ENCODE measurements around the gene PLN. TPM values are rescaled to one million over a fixed set of nuclear protein-coding genes. Genes with fewer than 3 reads are reported as not detected.

The PLN gene
- polyA plus RNA-seq, 3 donors: 0.28 TPM; not detected in 2

GRCh38 chr6:118579786-118580185, 31.7 kb downstream of the PLN start:
- intact Hi-C loops (cut with micrococcal nuclease): loop anchor here in 1 of 2 donors (10.0 kb wide), 2 partner anchors 605 to 1135 kb away; no protein-coding TSS in a partner anchor
- H3K9me3 ChIP-seq (replicated peaks in 1 of 2; ENCODE audit: control insufficient read depth in 1 of 2, insufficient read depth in 1 of 2, low read length in 2 of 2): peaks cover 41 to 54% of the 10 kb centered on the region in 2 donors
- peaks cover 29 to 57% (median 46%) of the 10 kb centered on the region in 7 donors for H3K9me3 Mint-ChIP-seq

GRCh38 chr6:118580585-118581419, 32.7 kb downstream of the PLN start:
- intact Hi-C loops (cut with micrococcal nuclease): loop anchor here in 1 of 2 donors (10.0 kb wide), 1 partner anchor 1136 kb away; no protein-coding TSS in a partner anchor
- H3K27ac ChIP-seq (ENCODE audit: low read depth in 1 of 2, low read length in 2 of 2): peak overlapping the region; percentile 47 to 82
- no peaks in the 10 kb centered on the region for H3K27me3 ChIP-seq (ENCODE audit: control insufficient read depth in 2 of 2, insufficient read depth in 2 of 2, low read length in 2 of 2)
- peaks cover 33 to 43% of the 10 kb centered on the region in 2 donors for H3K9me3 ChIP-seq (replicated peaks in 1 of 2; ENCODE audit: control insufficient read depth in 1 of 2, insufficient read depth in 1 of 2, low read length in 2 of 2)
- DNase-seq: peak; percentile 44 to 71 (median 69)
- H3K9ac ChIP-seq (ENCODE audit: insufficient read depth, low read length, poor library complexity, severe bottlenecking): no peak overlapping the region
- Mint-ChIP-seq H3K4me1 (peaks cover 34% of the 10 kb centered on the region), H3K36me3 (peaks cover 25 to 34% of the 10 kb centered on the region in 2 donors), H3K27ac (peak overlapping the region; percentile 79 to 94 (median 91)), H3K27me3 (ENCODE audit: low read depth in 3 of 3) (no peaks in the 10 kb centered on the region), H3K9me3 (peaks cover 21 to 47% (median 36%) of the 10 kb centered on the region in 7 donors), H3K4me3 (peak overlapping the region in 1 of 2 donors; percentile 72)
- H3K4me1 ChIP-seq (ENCODE audit: control insufficient read depth in 1 of 2, insufficient read depth in 2 of 2, low read length in 2 of 2): peaks cover 28 to 33% of the 10 kb centered on the region in 2 donors
- peak overlapping the region; percentile 22 for H3K4me2 ChIP-seq (replicated peaks; ENCODE audit: extremely low read depth, low read length, poor library complexity, severe bottlenecking)
- H3K79me2 ChIP-seq (ENCODE audit: insufficient read depth, low read length): peaks cover 47% of the 10 kb centered on the region
- TF ChIP-seq, protein P1, sequence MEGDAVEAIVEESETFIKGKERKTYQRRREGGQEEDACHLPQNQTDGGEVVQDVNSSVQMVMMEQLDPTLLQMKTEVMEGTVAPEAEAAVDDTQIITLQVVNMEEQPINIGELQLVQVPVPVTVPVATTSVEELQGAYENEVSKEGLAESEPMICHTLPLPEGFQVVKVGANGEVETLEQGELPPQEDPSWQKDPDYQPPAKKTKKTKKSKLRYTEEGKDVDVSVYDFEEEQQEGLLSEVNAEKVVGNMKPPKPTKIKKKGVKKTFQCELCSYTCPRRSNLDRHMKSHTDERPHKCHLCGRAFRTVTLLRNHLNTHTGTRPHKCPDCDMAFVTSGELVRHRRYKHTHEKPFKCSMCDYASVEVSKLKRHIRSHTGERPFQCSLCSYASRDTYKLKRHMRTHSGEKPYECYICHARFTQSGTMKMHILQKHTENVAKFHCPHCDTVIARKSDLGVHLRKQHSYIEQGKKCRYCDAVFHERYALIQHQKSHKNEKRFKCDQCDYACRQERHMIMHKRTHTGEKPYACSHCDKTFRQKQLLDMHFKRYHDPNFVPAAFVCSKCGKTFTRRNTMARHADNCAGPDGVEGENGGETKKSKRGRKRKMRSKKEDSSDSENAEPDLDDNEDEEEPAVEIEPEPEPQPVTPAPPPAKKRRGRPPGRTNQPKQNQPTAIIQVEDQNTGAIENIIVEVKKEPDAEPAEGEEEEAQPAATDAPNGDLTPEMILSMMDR (IDR thresholded peaks at IDR 0.05): peak; percentile 83
- no peak overlapping the region for H3K4me3 ChIP-seq (replicated peaks in 1 of 3; ENCODE audit: low read depth in 2 of 3, low read length in 3 of 3)
- WGBS (ENCODE audit: insufficient coverage): 71% methylated on average over 6 of the region's 10 CpGs
- H3K36me3 ChIP-seq (replicated peaks in 1 of 2; ENCODE audit: control insufficient read depth in 1 of 2, insufficient read depth in 2 of 2, low read length in 2 of 2): peaks cover 0 to 18% of the 10 kb centered on the region in 2 donors
- peaks cover 82% of the 10 kb centered on the region for H4K20me1 ChIP-seq (ENCODE audit: insufficient read depth, low read length)
- H2AFZ ChIP-seq (ENCODE audit: insufficient read depth, low read depth, low read length, poor library complexity, severe bottlenecking): no peak overlapping the region

More at GRCh38 chr6:118579786-118580185, 31.7 kb downstream of the PLN start:
- Histone ChIP-seq H2AFZ (ENCODE audit: insufficient read depth, low read depth, low read length, poor library complexity, severe bottlenecking) (no peak overlapping the region), H3K36me3 (replicated peaks in 1 of 2; ENCODE audit: control insufficient read depth in 1 of 2, insufficient read depth in 2 of 2, low read length in 2 of 2) (peaks cover under 1 to 28% of the 10 kb centered on the region in 2 donors), H3K4me1 (ENCODE audit: control insufficient read depth in 1 of 2, insufficient read depth in 2 of 2, low read length in 2 of 2) (peaks cover 28 to 33% of the 10 kb centered on the region in 2 donors), H3K27ac (ENCODE audit: low read depth in 1 of 2, low read length in 2 of 2) (no peak overlapping the region), H3K9ac (ENCODE audit: insufficient read depth, low read length, poor library complexity, severe bottlenecking) (no peak overlapping the region), H3K27me3 (ENCODE audit: control insufficient read depth in 2 of 2, insufficient read depth in 2 of 2, low read length in 2 of 2) (no peaks in the 10 kb centered on the region), H3K4me2 (replicated peaks; ENCODE audit: extremely low read depth, low read length, poor library complexity, severe bottlenecking) (no peak overlapping the region), H3K79me2 (ENCODE audit: insufficient read depth, low read length) (peaks cover 51% of the 10 kb centered on the region), H3K4me3 (replicated peaks in 1 of 3; ENCODE audit: low read depth in 2 of 3, low read length in 3 of 3) (no peak overlapping the region), H4K20me1 (ENCODE audit: insufficient read depth, low read length) (peaks cover 74% of the 10 kb centered on the region)
- no peak overlapping the region for H3K4me3 Mint-ChIP-seq
- DNase-seq: no peak
- WGBS (ENCODE audit: insufficient coverage): 88% methylated on average over 1 of the region's 2 CpGs
- H3K4me1 Mint-ChIP-seq: peaks cover 34% of the 10 kb centered on the region
- no peak overlapping the region for H3K27ac Mint-ChIP-seq
- H3K36me3 Mint-ChIP-seq: peaks cover 34 to 44% of the 10 kb centered on the region in 2 donors
- TF ChIP-seq, protein P1 (IDR thresholded peaks at IDR 0.05): no peak
- peaks cover 0 to 2% (median 0%) of the 10 kb centered on the region in 3 donors for H3K27me3 Mint-ChIP-seq (ENCODE audit: low read depth in 3 of 3)

Measured in CD14-positive monocyte (primary cell).